ENCODE results near the gene SOSTDC1.
"Not testable (repeated sequence)": the region's sequence is repeated elsewhere in the genome, so short reads cannot be mapped to it uniquely, and the experiment has no call there.

SOSTDC1 gene, protein sequence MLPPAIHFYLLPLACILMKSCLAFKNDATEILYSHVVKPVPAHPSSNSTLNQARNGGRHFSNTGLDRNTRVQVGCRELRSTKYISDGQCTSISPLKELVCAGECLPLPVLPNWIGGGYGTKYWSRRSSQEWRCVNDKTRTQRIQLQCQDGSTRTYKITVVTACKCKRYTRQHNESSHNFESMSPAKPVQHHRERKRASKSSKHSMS

DNA sequence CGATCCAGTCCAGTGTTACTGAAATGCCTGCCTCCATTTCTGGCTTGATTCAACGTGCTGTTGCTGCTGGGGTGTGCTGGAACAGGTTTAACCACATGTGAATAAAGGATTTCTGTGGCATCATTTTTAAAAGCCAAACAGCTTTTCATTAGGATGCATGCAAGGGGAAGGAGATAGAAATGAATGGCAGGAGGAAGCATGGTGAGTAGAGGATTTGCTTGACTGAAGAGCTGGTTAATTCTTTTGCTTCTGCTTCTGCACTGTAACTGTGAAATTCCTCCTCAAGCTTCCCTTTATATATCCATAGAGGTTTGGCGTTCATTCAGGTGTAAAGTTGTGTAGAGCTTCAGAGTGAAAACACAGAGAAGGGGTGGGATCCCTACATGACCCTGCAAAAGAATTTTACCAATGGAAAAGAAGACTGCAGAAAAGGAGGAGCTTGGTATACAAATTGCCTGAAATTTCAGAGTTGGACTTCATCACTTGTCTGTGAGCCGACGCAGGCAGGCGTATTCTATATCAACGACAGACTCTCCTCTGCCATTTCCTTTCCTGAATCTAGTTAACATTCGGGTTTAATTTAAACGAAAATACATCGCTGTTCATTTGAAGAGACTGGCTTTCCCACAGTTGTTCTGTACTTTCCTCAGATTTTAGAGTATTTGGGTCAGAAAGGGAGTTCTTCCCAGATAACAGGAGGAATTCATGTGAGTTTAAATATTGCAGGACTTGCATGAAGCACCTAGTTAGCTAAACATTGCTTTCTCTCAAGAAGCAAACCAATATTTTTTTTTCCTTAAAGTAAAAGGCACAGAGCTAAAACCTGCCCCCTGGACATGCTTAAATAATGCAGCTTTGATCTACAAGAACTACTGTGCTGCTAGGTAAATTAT lies at the start of gene SOSTDC1:
Gene SOSTDC1 (minus strand): TSS at position 270 of the 893 bp plus-strand sequence. CDS start 70 bp downstream, at position 200.
- no peak within 1 kb of the TSS; the same call in 1 of the 2 replicates for H3K4me3 ChIP-seq (ENCODE audit: low read length)
- TF ChIP-seq ZNF274 (IDR thresholded peaks at IDR 0.05; ENCODE audit: low read depth, low read length): no peak

DNA sequence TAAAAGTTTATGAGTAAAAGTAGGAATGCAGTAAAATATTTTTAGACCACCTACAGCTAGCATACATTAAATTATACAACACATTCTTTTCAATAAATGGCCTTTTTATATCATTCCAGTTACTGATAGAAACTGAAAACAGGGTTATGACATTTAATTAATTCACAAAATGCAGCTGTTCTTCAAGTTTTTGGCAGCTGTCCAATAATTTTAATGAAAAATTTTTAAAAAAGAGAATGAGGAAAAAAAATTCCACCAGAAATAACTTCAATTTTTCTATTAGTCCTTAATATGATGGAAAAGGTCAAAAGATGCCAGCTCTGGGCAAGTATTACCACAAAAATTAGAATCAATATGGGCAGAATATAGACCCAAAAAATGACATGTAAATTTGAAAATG lies 49.2 kb upstream of the SOSTDC1 start:
- TF ChIP-seq ZNF274 (IDR thresholded peaks at IDR 0.05; ENCODE audit: low read depth, low read length): no peak
- H3K4me3 ChIP-seq (ENCODE audit: low read length): no peak overlapping the region

DNA sequence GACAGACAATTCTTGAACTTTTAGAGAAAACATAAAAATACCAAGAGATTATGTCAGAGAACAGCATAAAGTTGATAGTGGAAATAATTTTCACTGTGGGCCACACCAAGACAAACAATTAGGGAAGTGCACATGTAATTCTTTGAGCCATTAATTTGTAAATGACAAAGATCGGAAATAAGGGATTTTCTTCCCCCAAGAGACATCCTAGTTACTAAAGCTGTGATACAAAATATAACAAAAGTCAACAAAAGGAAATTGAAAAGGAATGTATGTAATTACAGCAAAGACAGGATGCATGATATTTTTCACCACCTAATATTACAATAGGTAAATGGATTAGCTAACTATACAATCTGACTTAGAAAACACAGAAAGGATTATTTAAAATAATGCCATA lies 48.7 kb upstream of the SOSTDC1 start:
- TF ChIP-seq ZNF274 (IDR thresholded peaks at IDR 0.05; ENCODE audit: low read depth, low read length): no peak
- H3K4me3 ChIP-seq (ENCODE audit: low read length): no peak overlapping the region

DNA sequence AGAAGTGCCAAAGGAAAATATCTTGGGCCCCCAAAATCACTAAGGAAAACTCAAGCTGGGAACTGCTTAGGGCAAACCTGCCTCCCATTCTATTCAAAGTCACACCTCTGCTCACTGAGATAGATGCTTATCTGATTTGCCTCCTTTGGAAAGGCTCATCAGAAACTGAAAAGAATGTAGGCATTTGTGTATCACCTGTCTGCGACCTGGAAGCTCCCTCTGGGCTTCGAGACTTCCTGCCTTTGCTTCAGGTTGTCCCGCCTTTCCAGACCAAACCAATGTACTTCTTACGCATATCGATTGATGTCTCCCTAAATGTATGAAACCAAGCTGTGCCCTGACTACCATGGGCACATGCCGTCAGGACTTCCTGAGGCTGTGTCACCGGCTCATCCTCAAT lies 46.6 kb upstream of the SOSTDC1 start:
- no peak overlapping the region for H3K4me3 ChIP-seq (ENCODE audit: low read length)
- no peak for TF ChIP-seq ZNF274 (IDR thresholded peaks at IDR 0.05; ENCODE audit: low read depth, low read length)

DNA sequence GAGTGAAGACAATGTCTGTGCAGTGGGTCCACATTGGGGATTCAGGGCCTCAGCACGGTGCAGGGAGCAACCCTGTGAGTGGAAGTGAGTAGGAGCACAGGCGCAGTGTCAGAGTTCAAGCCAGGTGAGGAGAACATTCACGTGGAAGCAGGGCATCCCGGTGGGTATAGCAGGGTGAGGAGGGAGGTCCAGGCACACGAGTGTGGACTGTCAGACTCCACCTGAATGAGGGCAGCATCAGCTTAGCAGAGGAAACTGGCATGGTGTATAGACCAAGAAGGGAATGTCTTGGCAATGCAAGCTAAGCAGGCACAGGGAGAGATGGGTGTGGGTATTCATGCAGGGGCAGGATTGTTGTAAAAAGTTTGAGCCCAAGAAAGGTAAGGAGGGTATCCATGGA lies 45.8 kb upstream of the SOSTDC1 start:
- no peak for TF ChIP-seq ZNF274 (IDR thresholded peaks at IDR 0.05; ENCODE audit: low read depth, low read length)
- H3K4me3 ChIP-seq (ENCODE audit: low read length): no peak overlapping the region

DNA sequence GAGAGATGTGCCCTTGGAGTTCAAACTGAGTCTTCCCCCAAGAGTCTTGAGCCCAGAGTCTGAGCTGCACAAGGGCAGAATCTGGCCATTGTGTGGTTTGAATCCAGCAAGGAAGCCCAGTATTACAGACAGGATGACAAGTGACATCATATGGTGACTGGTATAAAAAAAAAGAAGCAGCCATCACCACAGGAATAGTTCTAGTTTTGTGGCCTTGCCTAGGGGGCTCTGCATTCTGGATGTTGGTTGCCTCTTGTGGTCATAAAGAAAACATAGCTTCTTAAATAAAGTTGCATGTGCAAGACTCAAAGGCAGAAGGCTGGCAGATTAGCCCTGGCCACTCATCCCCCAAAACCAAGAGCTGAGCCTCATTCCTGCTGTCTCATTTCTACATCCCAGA lies 44.3 kb upstream of the SOSTDC1 start:
- no peak for TF ChIP-seq ZNF274 (IDR thresholded peaks at IDR 0.05; ENCODE audit: low read depth, low read length)
- H3K4me3 ChIP-seq (ENCODE audit: low read length): no peak overlapping the region

DNA sequence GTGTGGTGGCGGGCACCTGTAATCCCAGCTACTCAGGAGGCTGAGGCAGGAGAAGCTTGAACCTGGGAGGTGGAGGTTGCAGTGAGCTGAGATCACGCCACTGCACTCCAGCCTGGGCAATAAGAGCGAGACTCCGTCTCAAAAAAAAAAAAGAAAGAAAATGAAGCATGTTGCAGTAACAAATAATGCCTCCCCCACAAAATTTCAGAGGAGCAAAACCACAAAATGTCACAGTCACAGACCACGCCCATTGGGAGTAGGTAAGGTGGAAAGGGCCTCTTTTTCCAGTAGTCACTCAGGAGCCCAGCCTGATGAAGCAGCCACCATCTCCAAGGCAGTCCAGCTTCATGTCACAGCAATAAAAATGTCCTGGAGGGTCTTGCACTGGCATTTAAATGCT lies 40.9 kb upstream of the SOSTDC1 start:
- not testable (repeated sequence) for H3K4me3 ChIP-seq (ENCODE audit: low read length)

DNA sequence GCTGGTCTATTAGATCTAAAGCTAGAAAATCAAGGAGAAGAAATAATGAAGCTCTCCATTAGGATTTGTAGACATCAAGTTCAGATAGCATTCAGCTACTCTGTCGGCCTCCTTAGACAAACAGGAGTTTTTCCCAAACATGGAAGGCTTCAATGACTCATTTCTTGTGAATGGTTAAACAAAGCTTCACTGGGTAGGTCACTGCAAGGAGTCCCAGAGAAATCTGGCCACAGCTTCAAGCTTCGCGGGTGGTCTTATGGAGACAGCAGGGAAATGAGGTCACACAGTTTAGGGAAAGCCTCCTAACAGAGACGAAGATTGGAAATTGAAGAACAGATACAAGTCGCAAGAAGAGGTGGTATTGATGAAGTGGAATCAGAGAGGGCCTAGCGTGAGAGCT lies 38.5 kb upstream of the SOSTDC1 start:
- no peak for TF ChIP-seq ZNF274 (IDR thresholded peaks at IDR 0.05; ENCODE audit: low read depth, low read length)
- no peak overlapping the region for H3K4me3 ChIP-seq (ENCODE audit: low read length)

DNA sequence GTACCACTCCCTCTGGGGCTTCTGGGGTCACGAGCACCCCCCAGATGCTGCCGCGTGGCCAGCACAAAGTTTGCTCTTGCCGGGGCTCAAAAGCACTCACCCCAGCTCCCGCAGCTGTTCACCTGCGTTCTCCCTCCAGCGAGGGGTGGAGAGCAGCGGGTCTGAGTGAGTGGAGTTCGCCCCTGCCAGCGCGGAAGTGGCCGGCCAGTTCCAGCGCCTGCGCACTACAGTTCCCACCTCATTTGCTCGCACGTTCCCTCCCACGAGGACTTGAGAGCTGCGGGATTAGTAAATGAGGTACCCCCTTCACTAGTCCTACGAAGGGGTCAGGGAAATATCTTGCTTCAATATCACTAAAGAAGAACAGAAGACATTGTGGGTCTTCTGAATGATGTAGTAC lies 36.8 kb upstream of the SOSTDC1 start:
- TF ChIP-seq ZNF274 (IDR thresholded peaks at IDR 0.05; ENCODE audit: low read depth, low read length): no peak
- H3K4me3 ChIP-seq (ENCODE audit: low read length): no peak overlapping the region

DNA sequence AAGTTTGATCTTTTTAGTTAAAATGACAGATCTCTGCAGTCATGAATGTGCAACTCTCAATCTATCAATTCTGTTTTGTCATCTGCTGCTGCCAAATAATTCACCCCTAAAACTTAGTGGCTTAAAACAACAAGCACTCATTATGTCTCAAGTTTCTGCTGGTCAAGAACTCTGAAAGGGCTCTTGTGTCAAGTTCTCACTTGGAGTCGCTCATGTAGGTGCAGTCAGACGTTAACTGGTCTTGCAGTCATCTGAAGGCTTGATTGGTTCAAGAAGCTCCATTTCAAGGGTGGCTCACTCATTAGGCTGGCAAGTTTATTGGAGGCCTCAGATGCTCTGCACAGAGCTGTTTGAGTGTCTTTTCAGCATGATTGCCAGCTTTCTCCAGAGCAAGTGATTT lies 32.6 kb upstream of the SOSTDC1 start:
- H3K4me3 ChIP-seq (ENCODE audit: low read length): no peak overlapping the region

DNA sequence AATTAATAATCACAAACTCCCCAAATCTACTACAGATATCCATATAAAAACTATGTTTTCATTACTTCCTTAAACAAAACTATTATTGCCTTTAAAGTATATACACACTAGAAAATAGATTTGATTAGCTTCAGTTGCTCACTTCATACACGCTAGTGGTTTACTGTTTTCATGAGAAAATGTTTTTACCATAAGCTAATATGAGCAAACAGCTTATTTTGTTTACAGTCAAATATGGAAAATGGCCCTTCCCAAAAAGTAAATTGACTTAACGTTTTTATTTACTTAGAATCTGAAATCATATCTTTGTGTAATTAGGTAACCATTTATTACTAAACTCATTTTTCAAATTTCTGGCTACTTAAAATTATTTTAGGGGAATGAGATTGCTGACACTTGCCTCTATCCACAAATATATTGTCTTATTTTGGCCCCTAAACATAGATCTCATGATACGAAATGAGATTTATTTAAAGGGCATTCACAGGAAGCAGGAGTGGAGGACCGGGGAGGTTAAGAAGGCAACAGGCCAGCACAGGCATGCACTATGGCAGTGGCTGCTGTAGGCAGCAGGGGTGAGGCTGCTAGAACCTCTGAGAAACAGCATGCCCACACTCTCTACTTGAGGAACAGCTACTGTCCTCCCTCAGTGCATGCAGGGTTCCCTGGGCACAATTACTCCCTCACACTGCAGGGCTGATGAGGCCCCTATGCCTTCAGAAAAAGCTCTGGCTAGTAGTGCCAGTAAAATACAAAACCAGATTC lies 29.6 kb upstream of the SOSTDC1 start:
- no peak overlapping the region for H3K4me3 ChIP-seq (ENCODE audit: low read length)

More for the DNA sequence above, 32.6 kb upstream of the SOSTDC1 start:
- no peak for TF ChIP-seq ZNF274 (IDR thresholded peaks at IDR 0.05; ENCODE audit: low read depth, low read length)

DNA sequence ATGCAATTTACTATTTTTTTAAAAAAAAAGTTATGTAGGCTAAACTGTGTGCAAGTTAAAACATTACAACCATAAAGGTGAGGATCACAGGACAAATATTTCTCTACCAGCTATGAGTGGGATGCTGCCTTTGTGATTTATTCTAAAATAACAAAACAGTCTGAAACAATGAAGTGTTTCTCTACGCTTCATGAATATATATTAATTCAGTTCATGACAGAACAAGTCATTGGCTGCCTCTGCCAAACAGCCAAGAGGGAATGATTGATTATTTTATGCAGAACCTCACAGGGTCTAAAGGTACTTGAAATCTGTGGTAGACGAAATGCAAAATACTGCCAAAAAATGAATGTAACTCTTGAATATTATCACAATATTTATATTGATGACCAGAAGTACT lies 29.0 kb upstream of the SOSTDC1 start:
- no peak overlapping the region for H3K4me3 ChIP-seq (ENCODE audit: low read length)
- TF ChIP-seq ZNF274 (IDR thresholded peaks at IDR 0.05; ENCODE audit: low read depth, low read length): no peak

More for the DNA sequence above, 29.6 kb upstream of the SOSTDC1 start:
- TF ChIP-seq ZNF274 (IDR thresholded peaks at IDR 0.05; ENCODE audit: low read depth, low read length): no peak

DNA sequence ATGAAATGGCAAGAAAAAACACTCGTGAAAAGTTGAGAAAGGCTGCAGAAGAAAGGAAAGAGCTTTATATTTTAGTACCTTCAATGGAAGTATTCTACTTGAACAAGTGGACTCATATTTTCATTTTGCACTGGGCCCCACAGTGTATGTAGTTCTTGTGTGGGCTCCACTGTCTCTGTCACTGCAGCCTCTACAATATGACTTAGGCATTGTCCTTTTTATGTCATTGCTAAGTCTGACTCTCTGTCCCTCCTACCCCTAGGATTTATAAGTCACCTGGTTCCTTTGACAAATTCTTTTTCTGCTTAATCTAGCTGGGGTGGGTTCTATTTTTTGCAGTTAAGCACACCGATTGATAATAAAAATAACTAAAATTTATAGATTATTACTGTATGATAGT lies 27.7 kb upstream of the SOSTDC1 start:
- no peak for TF ChIP-seq ZNF274 (IDR thresholded peaks at IDR 0.05; ENCODE audit: low read depth, low read length)
- no peak overlapping the region for H3K4me3 ChIP-seq (ENCODE audit: low read length)

DNA sequence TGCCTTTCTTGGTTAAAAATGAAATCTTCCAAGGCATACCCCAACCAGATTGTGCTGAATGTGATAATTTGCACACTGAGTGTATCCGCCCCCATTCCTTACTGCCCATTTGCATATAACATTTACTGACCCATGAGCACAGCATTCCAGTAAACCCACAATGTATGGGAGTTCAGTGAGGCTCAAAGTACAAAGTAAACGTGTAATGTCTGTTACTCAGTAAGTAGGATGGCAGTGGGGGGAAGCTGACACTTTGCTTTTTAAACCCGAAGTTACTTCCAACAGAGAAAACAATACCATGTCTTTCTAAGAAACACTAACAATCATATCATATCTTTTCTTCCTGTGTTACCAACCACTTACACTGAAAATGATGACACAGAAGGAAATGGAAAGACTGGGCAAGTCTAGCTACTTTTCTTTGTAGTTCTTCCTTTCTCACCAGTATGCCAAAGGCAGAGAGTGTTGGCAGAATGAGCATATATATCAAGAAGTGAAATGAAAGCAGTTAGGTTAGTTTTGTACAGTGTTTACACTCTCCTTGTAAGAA lies 27.1 kb upstream of the SOSTDC1 start:
- H3K4me3 ChIP-seq (ENCODE audit: low read length): no peak overlapping the region
- no peak for TF ChIP-seq ZNF274 (IDR thresholded peaks at IDR 0.05; ENCODE audit: low read depth, low read length)

All from GM08714 (cell line).